GM19193 (cell line): ENCODE results near the gene LTF.

Source experiments
- POLR2A ChIP-seq: IDR thresholded peaks from 4 replicates; pipeline ENCODE4 v1.6.1; 2011; ENCODE audit not compliant: insufficient read depth, insufficient read length; ENCODE audit errors: extremely low read depth

The LTF gene

DNA sequence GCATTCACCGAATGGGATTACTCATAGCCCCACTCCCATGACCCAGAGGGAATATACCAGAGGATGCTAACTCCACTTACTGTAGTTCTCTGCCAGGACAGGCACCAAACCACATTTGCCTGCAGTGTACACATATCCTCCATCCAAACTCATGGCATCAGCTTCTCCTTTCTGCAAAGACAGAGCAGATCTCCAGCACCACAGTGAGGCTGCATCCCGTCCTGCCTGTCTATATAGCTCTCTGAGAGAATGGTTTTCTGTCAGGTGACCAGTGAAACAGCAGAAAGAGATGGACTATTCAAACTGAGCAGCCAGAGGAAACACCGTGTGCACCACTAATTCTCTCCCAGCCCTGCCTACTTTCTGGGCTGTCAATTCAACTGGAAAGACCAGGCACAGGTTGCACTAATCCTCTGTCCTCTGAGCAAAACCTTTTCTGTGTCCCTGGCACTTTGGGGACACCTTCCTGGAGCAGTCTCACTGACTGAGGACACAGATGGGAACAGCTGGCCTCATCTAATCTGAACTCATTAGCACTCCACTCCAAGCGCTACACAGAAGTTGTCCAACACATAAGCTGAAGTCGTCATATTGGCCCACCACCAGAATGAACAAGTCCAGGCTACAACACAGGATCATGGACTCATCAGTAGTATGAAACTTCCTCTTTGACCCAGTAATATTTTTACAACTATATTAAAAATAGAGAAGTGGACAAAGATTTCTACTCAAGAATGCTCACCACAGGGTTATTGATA lies 17.3 kb downstream of the LTF start:
- TF ChIP-seq POLR2A, result no peak

DNA sequence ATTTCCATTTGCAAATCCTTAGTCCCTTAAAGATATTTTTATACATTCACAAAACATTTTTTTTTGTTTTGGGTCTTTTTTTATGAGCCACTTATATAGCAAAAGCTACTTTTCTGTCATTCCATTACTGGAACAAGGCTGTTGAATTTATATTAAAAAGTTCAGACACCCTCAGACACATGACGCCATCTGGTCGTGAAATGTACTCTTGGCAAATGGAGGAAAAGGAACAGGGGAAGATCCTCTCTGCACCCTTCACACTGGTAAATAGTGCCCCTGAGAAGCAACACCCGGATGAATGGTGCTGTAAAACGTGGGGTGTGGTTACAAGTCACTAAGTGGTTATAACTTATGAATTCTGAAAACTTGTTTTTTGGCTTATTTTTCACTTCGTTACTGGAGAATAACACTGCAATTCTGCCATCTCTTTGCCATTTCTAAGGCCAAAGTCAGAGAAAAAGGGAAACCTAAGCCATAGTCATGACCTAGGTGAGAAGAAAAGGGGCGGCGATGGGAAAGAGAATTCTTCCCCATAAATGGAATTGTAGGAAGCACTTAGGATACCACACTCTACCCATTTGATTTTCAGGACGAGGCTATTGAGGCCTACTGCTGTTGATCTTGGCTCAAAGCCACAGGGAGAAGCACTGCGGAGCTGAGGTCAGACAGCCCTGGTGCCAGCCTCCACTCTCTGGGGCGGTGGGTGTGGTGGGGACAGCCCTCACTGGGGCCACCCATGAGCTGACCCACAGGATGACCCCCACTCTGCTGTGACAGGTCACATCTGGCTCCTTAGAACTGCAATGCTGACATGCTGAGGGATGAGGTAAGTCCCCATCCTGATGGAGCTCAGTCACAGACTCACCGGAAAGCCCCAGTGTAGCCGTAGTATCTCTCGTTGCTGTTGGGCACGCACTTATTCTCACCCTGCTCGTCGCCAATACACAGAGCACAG lies 21.9 kb downstream of the LTF start:
- no peak for TF ChIP-seq POLR2A

- TF ChIP-seq POLR2A, result no peak
Observed at GRCh38 chr3:46440531-46441294, 24.0 kb downstream of the LTF start.

DNA sequence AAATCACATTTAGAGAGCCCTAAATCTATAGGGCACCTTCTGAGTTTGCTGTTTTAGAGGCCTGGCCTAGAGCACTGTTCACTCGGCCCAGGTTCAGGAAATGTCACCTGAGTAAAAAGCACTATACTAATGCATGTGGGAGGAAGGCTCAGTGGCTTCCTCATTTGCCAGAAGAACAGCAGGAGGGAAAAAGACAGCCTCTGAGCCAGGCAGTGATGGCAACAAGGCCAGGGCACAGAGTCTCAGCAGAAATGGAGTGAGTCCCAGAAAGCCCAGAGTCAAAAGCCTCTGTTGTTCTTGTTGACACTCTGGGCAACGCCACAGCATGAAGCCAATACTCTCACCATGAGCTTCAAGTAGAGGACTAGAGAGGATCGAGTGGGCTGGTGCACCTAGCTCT lies 25.9 kb downstream of the LTF start:
- TF ChIP-seq POLR2A, result no peak

- TF ChIP-seq POLR2A, result no peak
Observed at GRCh38 chr3:46435081-46435726, 29.5 kb downstream of the LTF start.

DNA sequence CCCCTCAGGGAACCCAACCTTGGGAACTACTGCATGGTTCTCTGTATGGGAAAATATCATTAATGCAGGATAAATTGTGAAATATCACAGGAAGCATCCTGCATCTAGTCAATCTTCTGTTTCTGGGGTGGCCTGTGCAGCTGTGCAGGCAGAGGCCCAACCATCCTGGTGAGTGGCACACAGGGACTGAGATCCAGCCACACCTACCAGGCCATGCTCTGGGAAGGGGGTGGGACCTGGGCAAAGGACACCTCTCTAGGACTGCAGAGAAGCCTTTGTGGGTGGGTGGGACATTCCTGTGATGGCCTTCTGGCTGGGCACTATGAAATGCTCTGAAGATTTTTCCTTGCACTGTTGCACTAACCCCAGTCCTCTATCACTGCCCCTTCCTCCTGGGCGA lies 30.9 kb downstream of the LTF start:
- TF ChIP-seq POLR2A, result no peak

DNA sequence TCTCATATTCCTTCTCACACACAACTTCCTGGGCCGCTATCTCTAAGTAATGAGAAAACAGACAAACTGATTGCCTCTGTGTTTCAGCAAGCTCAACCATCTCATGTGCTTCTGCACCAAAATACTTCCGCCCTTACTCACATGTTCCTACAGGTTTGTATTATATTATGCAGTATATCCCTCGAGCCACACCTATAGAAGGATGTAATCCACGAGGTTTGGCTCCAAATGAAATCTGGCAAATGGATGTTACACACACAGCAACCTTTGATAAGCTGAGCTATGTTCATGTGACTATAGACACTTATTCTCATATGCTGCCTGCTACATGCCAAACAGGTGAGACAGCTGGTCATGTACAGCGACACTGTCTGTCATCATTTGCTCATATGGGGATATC lies 35.0 kb downstream of the LTF start:
- TF ChIP-seq POLR2A, result no peak

DNA sequence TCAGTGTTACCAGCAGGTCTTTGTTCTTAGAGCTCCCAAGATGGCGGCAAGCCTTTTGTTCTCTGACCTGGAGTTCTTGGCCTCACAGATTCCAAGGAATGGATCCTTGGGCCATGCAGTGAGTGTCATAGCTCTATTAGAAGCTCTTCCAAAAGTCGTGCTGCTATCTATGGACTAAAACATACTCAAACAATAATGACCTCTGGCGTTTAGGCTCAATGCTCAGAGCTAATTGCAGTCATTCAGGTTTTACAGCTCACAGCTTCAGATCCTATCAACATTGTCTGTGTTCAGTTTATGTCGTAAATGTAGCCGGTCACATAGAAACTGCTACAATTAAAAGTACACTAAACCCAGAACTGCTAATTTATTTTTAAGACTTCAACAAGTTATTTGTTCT lies 35.5 kb downstream of the LTF start:
- TF ChIP-seq POLR2A, result no peak

- TF ChIP-seq POLR2A, result no peak
Observed at GRCh38 chr3:46427916-46428833, 36.5 kb downstream of the LTF start.

GRCh38 chr3:46423588-46423987 lies 41.1 kb downstream of the LTF start:
- TF ChIP-seq POLR2A, result no peak

- no peak for TF ChIP-seq POLR2A
Observed at GRCh38 chr3:46422617-46423016, 42.1 kb downstream of the LTF start.

DNA sequence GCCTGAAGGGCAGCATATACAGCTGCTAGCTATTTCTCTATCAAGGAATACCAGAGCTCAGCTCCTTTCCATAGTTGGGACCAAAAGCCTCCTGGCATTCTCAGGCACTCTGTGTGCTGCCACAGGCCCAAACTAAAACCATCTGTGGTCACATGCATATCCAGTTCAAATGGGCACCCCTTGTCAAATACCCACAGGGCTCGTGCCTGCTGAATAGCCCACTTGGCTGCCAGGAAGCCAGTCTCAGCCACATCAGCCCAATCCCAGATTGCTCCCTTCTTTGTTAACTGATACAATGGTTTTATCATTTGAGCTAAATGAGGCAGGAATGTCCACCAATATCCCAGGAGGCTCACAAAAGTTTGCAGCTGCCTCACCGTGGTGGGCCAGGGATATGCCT lies 43.8 kb downstream of the LTF start:
- TF ChIP-seq POLR2A, result no peak

- TF ChIP-seq POLR2A, result no peak
Observed at GRCh38 chr3:46419816-46420215, 44.9 kb downstream of the LTF start.
